Measurements from ENCODE around the gene TMED8. TPM values are rescaled to one million over a fixed set of nuclear protein-coding genes. Genes with fewer than 3 reads are reported as not detected.

The TMED8 gene
- total and polyA plus RNA-seq, 2 of the 13 experiments (the other 11 are each of a cell fraction or from before 2014, with no cell fraction given): 6.0 to 11.7 TPM

DNA sequence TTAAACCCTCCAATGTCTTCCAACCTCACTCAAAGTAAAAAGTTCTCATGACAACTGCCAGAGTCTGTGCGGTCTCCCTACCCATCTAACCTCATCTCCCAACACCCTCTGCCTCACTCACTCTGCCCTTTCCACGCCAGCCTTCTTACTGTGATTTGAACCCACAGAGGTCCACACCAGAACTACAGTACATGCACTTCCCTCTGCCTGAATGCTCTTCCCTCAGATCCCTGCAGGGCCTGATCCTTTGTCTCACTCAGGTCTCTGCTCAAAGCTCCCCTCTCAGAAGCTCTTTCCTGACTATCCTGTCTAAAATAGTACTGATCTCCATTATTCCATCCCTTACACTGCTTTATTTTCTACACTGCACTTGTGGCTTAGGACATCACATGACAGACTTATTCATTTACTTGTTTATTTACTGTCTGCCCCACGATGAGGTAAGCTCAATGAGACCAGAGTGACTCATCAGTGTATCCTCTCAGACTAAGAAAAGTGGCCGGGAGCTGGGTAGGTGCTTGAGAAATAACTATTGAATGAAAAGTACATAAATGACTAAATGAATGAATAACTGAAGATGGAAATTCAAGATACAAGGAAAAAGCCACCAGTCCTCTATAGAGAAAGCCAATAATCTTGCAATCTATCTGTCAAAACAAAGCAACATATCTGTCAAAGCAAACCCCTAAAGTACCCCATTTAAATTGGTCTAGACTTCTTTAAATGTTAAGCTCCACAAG is 73.3 kb downstream of the TMED8 start (continued):
- TF ChIP-seq TAF1 (CRISPR knock-in tag; IDR thresholded peaks at IDR 0.05): no peak
- TF ChIP-seq, protein P1, sequence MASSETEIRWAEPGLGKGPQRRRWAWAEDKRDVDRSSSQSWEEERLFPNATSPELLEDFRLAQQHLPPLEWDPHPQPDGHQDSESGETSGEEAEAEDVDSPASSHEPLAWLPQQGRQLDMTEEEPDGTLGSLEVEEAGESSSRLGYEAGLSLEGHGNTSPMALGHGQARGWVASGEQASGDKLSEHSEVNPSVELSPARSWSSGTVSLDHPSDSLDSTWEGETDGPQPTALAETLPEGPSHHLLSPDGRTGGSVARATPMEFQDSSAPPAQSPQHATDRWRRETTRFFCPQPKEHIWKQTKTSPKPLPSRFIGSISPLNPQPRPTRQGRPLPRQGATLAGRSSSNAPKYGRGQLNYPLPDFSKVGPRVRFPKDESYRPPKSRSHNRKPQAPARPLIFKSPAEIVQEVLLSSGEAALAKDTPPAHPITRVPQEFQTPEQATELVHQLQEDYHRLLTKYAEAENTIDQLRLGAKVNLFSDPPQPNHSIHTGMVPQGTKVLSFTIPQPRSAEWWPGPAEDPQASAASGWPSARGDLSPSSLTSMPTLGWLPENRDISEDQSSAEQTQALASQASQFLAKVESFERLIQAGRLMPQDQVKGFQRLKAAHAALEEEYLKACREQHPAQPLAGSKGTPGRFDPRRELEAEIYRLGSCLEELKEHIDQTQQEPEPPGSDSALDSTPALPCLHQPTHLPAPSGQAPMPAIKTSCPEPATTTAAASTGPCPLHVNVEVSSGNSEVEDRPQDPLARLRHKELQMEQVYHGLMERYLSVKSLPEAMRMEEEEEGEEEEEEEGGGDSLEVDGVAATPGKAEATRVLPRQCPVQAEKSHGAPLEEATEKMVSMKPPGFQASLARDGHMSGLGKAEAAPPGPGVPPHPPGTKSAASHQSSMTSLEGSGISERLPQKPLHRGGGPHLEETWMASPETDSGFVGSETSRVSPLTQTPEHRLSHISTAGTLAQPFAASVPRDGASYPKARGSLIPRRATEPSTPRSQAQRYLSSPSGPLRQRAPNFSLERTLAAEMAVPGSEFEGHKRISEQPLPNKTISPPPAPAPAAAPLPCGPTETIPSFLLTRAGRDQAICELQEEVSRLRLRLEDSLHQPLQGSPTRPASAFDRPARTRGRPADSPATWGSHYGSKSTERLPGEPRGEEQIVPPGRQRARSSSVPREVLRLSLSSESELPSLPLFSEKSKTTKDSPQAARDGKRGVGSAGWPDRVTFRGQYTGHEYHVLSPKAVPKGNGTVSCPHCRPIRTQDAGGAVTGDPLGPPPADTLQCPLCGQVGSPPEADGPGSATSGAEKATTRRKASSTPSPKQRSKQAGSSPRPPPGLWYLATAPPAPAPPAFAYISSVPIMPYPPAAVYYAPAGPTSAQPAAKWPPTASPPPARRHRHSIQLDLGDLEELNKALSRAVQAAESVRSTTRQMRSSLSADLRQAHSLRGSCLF (CRISPR knock-in tag; IDR thresholded peaks at IDR 0.05; ENCODE audit: borderline replicate concordance): no peak
- TF ChIP-seq ZNF572 (CRISPR knock-in tag; IDR thresholded peaks at IDR 0.05): no peak
- TF ChIP-seq FOXP1 (IDR thresholded peaks at IDR 0.05): no peak
- peak; percentile 90 for TF ChIP-seq FOXP1 (CRISPR knock-in tag; IDR thresholded peaks at IDR 0.05)
- no peak for TF ChIP-seq ZNF414 (CRISPR knock-in tag; IDR thresholded peaks at IDR 0.05)
- TF ChIP-seq ZNF264 (CRISPR knock-in tag; IDR thresholded peaks at IDR 0.05): no peak
- TF ChIP-seq GLI4 (CRISPR knock-in tag; IDR thresholded peaks at IDR 0.05; ENCODE audit: borderline replicate concordance): no peak
- no peak for TF ChIP-seq LCORL (IDR thresholded peaks at IDR 0.05)
- 0 out of 2 replicates have a peak, but pooled peaks have one; percentile 11 for TF ChIP-seq LCORL (CRISPR knock-in tag; IDR thresholded peaks at IDR 0.05)
- TF ChIP-seq RFXAP (CRISPR knock-in tag; IDR thresholded peaks at IDR 0.05; ENCODE audit: borderline replicate concordance): no peak
- no peak for TF ChIP-seq MXD1 (CRISPR knock-in tag; IDR thresholded peaks at IDR 0.05)
- TF ChIP-seq NPAS2 (CRISPR knock-in tag; IDR thresholded peaks at IDR 0.05; ENCODE audit: borderline replicate concordance): no peak
- TF ChIP-seq POLR2AphosphoS5 (IDR thresholded peaks at IDR 0.05; ENCODE audit: low read depth, low read length): no peak
- TF ChIP-seq ZNF367 (CRISPR knock-in tag; IDR thresholded peaks at IDR 0.05; ENCODE audit: borderline replicate concordance): no peak
- TF ChIP-seq, protein P2, sequence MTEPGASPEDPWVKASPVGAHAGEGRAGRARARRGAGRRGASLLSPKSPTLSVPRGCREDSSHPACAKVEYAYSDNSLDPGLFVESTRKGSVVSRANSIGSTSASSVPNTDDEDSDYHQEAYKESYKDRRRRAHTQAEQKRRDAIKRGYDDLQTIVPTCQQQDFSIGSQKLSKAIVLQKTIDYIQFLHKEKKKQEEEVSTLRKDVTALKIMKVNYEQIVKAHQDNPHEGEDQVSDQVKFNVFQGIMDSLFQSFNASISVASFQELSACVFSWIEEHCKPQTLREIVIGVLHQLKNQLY (CRISPR knock-in tag; IDR thresholded peaks at IDR 0.05): no peak
- TF ChIP-seq DMAP1 (CRISPR knock-in tag; IDR thresholded peaks at IDR 0.05): no peak
- TF ChIP-seq, protein P3, sequence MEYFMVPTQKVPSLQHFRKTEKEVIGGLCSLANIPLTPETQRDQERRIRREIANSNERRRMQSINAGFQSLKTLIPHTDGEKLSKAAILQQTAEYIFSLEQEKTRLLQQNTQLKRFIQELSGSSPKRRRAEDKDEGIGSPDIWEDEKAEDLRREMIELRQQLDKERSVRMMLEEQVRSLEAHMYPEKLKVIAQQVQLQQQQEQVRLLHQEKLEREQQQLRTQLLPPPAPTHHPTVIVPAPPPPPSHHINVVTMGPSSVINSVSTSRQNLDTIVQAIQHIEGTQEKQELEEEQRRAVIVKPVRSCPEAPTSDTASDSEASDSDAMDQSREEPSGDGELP (IDR thresholded peaks at IDR 0.05; ENCODE audit: borderline replicate concordance, low read depth): no peak
- TF ChIP-seq ZFX (CRISPR knock-in tag; IDR thresholded peaks at IDR 0.05; ENCODE audit: low read depth): no peak
- TF ChIP-seq MED1 (CRISPR knock-in tag; IDR thresholded peaks at IDR 0.05): no peak
- TF ChIP-seq MYNN (CRISPR knock-in tag; IDR thresholded peaks at IDR 0.05; ENCODE audit: low read depth): no peak
